ENCODE measurements around the gene DDR1.
A peak's percentile ranks its signal among the peaks of the same experiment; 100 is the strongest.
"Not testable (repeated sequence)": the region's sequence is repeated elsewhere in the genome, so short reads cannot be mapped to it uniquely, and the experiment has no call there.

DDR1 gene

DNA sequence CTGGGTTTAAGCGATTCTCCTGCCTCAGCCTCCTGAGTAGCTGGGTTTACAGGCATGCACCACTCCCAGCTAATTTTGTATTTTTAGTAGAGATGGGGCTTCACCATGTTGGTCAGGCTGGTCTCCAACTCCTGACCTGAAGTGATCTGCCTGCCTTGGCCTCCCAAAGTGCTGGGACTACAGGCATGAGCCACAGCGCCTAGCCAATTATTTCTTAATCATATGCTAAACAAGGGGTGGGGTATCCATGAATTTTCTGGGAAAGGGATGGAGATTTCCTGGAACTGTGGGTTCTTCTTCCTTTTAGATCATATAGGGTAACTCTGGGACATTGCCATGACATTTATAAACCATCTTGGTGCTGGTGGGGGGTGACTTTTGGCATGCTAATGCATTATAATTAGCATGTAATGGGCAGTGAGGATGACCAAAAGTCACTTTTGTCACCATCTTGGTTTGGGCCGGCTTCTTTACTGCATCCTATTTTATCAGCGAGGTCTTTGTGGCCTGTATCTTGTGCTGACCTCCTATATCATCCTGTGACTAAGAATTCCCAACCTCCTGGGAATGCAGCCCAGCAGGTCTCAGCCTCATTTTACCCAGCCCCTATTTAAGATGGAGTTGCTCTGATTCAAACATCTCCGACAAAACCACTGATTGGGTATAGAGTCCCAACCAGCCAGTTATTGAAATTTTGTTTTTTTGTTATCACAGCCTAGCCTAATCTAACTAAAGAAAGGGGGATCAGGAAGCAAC, 29.9 kb upstream of the DDR1 start:
- DNase-seq, result no peak

DNA sequence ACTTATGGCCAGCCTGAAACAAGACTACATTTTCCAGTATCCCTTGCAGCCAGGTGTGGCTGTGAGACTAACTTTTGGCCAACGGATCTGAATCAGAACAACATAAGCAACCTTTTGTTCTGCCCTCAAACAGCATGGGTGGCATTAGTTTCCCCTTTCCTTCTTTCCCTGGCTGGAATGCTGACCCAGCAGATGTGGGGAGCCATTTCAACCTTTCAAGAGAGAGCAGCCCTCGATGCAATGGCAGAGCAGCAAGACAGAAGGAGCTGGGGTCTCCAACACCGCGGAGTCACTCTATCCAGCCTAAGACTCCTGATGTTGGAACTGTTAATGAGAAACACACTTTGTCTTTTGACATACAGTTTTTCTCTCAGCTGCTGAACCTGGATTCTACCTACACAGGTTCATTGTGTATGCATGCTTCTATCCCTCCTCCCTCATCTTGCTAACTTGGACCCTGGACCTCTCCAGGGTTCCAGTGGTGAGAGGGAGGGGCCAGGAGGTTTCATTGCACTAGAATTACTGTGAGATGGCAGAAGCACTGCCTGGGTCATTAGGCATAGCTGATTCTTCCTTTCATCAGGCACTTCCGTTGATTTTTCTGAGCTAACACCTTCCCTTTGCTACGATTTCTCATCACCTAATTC, 28.8 kb upstream of the DDR1 start:
- DNase-seq, result no peak

DNA sequence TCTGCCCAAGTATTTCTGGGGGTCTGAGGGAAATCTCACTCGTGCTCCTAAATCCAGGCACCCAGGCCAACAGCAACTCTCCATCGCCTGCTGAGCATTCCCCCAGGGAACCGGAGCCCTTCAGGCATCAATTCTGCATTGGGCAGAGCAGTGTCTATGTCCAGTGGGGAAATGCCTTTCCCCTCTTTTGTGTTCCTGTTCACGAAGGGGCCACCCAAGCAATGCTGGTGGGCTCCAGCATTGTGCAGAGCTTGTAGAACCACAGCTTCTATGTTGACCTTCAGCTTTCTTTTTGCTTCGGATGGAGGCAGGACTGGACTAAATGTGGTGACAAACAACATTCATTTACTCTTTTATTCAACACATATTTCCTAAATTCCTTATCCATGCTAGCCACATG, 27.2 kb upstream of the DDR1 start:
- no peak for DNase-seq

DNA sequence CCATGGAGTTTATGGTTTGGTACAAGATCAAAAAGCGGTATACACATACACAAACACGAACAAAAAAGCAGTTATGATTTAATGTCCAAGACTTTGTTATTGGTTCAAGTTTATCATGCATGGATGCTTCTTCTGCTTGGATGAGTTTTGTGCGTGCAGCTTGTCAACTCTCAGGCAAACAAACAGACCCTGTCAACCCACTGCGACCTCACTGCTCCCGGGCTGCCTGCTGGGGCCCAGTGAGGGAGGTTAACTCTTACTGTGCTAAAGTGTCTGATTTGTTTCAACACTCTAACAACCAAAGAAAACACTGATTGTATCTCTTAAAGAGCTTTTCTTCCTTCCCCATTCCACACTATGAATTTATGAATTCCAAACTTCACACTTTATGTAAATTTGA, 26.8 kb upstream of the DDR1 start:
- no peak for DNase-seq

DNA sequence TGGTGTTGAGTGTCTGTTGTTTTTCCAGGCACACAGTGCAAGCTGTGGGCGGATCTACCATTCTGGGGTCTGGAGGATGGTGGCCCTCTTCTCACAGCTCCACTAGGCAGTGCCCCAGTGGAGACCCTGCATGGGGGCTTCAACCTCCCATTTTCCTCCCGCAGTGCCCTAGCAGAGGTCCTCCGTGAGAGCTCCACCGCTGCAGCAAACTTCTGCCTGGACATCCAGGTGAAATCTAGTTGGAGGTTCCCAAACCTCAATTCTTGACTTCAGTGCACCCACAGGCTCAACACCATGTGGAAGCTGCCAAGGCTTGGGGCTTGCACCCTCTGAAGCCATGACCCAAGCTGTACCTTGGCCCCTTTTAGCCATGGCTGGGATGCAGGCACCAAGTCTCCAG, 24.6 kb upstream of the DDR1 start:
- not testable (repeated sequence) for DNase-seq

DNA sequence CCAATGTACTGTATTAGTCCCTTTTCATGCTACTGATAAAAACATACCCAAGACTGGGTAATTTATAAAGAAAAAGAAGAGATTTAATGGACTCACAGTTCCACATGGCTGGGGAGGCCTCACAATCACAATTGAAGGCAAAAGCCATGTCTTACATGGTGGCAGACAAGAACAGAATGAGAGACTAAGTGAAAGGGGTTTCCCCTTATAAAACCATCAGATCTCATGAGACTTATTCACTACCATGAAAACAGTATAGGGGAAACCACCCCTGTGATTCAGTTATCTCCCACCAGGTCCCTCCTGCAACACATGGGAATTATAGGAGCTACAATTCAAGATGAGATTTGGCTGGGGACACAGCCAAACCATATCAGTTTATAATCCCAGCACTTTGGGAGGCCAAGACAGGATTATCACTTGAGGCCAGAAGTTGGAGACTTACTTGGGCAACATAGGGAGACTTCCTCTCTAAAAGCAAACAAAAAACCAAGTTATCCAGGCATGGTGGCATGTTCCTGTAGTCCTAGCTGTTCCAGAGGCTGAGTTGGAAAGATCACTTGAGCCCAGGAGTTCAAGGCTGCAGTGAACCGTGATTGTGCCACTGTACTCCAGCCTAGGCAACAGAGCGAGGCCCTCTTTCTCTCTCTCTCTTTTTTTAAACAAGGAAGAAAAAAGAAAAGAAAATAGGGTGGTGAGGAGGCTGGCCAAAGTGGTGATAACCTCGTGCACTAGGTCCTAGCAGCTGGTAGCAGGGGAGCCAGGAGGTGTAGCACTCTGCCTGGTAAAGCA, 22.9 kb upstream of the DDR1 start:
- DNase-seq, result no peak

DNA sequence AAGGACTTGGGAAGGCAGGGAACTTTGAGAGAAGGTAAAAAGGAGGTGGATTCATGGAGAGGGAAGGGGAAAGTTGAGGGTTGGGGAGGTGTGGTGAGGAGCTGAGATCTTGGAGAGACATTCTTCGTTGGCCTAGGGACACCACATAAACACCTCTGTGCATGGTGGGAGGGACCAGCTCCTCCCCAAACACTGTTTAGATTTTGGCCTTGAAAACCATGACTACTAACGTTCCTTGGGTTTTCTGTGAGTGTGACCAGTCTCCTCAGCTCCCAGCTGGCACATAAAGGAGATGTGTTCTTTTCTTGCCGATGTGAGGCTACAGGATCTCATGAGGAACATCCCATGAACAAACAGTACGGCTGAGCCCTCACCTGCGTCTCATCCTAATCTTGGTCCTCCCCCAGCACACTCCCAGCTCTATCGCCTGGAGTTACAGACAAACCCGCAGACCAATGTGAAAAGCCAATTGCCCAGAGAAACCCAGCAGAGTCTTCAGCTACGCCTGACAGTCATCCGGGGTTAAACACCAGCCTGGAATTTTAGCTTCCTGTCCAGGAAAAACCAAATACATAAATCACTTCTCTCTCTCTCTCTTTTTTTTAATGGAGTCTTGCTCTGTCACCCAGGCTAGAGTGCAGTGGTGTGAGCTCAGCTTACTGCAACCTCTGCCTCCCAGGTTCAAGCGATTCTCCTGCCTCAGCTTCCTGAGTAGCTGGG, 22.0 kb upstream of the DDR1 start:
- no peak for DNase-seq

DNA sequence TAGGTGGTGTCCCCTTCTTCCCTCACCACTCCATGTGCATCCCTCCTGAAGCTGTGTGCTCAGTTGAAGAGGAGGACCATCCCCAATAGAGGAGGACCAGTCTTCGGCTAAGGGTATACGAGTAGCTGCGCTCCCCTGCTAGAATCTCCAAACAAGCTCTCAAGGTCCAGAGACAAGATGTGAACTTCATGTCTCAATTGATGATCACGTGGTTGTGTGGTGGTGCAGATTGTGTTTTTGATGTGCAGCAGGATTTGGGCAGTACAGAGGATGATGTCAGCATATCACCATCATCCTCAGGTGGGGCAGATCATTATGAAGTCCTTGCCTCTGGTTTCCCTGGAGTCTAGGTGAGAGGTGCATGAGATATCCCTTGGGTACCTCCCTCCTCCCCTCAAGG, 20.0 kb upstream of the DDR1 start:
- DNase-seq, result no peak

DNA sequence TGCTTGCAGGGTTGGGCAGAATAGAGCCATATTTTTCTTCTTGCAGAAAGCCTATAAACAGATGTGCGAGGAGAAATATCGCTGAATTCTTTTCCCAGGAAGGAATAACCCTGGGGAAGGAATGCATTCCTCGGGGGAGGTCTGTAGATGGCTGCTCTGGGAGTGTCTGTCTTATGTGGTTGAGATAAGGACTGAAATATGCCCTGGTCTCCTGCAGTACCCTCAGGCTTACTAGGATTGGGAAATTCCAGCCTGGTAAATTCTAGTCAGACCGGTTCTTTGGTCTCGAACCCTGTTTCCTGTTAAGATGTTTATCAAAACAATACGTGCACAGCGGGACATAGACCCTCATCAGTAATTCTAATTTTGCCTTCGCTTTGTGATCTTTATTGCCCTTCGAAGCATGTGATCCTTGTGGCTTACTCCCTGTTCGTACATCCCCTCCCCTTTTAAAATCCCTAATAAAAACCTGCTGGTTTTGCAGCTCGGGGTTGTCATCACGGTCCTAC, 15.0 kb upstream of the DDR1 start:
- not testable (repeated sequence) for DNase-seq

DNA sequence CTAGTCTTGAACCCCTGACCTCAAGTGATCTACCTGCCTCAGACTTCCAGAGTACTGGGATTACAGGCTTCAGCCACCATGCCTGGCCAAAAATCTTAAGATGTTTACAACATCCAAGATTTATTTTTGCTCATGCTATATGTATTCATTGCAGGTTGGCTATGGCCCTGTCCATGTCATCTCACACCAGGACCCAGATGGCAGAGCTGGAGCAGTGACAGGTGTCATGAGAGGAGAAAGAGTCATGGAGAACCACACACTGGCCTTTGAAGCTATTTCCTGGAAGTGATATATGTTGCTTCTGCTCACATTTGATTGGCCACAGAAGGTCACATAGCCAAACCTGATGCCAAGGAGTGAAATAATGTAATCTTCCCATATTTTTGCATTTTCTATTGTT, 13.8 kb upstream of the DDR1 start:
- no peak for DNase-seq

DNA sequence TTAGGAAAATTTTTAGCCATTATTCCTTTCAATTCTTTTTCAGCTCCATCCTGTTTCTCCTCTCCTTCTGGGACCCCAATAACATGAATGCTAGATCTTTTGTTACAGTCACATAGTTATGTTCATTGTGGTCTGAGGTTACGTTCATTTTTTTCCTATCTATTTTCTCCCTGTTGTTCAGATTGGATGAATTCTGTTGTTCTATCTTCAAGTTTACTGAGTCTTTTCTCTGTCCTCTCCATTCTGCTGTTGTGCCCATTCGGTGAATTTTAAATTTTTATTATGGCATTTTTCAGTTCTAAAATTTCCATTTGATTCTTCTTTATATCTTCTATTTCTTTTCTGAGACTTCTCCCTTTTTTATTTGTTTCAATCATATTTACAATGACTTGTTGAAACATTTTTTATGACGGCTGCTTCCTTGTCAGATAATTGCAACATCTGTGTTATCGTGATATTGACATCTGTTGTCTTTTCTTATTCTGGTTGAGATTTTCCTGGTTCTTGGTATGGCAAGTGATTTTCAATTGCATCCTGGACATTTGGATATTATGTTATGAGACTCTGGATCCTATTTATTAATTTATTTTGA, 12.6 kb upstream of the DDR1 start:
- no peak for DNase-seq

DNA sequence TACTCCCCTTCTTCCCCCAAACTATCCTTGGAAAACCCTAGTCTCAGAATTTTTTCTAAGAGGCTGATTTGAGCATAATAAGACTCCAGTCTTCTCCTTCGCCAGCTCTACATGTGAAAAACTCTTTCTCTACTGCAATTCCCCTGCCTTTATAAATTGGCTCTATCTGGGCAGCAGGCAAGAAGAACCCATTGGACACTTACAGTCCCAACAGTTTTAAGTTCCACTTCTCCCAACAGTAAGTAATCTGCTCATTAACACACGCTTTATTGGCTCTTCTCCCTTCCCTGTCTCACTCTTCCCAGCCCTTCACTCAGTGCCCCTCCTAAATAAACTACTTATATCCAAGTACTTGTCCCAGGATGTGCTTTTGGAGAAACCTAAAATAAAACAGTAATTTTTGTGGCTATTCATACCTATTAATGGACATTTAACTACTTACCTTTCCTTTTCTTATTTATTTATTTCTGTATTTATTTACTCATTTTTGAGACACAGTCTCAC, 11.1 kb upstream of the DDR1 start:
- no peak for DNase-seq

DNA sequence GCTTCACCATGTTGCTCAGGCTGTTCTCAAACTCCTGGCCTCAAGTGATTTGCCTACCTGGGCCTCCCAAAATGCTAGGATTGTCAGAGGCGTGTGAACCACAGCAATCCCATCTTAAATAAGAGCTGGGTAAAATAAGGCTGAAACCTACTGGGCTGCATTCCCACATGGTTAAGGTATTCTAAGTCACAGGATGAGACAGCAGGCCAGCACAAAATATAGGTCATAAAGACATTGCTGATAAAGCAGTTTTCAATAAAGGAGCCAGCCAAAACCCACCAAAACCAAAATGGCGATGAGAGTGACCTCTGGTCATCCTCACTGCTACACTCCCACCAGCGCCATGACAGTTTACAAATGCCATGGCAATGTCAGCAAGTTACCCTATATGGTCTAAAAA, 10.5 kb upstream of the DDR1 start:
- DNase-seq, result not testable (repeated sequence)

DNA sequence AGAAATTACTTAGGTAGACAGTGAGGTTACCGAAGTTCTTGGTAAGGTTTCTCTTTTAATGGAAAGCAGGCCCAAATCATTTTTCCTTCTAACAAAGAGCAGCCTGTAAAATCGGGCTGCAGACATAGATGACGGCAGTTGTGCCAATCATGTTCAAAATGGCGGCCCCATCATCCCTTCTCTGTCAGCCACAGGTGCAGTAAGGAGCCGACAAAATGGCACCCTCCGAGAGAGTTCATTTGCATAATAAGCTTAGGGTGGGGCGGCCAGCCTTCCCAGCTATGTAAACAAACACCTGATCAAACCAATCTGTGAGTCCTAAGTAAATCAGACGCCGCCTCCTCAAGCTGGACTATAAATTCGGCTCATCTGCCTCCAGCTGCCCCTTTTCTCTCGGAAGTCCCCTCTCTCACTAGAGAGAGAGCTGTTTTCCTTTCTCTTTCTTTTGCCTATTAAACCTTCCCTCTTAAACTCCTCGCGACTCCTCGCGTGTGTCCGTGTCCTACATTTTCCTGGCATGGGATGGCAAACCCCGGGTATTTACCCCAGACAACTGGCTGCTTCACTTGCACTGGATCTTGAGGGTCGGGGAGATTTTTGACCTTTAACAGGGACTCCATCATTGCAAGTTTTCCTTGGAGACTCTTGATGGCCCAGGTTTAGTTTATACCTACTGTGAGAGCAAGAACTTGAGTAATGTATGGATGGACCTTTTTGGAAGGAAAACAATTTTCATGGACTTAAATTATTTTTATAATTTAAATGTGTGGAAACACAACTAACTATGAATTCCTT, 8.9 kb upstream of the DDR1 start:
- no peak for DNase-seq

DNA sequence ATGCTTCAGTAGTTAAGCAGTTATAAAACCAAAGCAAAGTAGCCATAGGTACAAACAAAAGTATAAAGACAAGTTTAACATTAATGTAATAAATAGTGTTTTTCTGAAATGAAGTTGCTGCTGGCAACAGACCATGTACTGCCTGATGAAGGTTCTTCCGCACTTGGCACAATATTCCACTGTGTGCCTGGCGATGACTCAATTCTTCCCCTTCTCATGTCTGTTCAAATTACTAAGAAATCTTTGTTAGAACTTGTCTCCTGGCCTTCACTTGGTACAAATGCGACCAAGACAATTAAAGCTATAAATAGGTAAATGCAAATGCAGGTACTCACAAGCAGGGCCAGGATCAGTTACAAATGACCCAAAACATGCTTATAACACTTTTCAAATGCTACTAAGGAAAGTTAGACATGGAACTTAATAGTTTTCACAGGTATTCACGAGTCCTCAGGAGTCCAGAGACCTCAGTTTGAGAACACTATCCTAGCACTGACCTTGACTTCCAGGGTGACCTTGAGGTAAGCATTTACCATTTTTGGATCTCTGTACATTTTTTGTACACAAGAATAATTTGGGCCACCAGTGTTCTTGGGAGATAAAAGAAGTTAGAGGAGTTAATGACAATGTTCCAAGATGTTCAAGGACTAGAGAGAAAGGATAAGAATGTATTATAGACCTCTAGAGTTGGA, 8.1 kb upstream of the DDR1 start:
- no peak for DNase-seq

DNA sequence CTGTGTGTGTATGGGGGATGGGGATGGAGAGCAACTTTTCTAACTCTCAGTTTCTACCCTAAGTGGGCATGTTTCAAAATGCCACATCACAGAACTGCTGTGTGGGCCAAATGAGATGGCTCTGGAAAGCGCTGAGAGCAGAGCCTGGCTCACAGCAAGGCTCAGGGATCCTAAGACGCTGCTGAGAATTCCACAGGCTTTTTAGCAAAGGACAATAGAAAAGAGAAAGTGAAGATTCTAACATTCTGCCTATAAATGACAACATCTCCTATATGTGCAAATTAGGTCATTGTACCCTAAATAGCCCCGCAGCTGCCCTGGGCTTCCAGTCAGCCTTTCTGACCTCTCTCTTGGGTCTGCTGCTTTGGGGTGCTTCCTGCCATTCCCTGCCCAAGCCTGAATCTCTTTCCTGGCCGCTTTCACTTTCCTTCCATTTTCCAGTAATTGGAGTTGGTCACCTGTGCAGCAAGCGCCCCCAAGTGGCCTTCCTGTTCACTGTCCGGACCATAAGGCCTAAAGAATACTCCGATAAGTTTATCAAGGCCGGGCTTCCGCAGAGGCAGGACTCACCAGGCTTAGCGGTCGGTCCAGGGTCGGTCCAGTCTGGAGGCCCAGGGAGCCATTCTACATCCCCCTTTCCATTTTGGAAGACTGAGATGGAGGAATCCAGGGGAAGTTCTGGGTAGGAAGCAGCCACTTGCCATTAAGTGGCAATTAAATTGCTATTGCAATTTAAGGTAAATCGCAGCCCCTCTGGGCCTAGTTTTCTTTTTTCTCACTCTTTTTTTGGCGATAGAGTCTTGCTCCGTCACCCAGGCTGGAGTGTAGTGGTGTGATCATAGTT, 6.7 kb upstream of the DDR1 start:
- peak; percentile 90 for DNase-seq

DNA sequence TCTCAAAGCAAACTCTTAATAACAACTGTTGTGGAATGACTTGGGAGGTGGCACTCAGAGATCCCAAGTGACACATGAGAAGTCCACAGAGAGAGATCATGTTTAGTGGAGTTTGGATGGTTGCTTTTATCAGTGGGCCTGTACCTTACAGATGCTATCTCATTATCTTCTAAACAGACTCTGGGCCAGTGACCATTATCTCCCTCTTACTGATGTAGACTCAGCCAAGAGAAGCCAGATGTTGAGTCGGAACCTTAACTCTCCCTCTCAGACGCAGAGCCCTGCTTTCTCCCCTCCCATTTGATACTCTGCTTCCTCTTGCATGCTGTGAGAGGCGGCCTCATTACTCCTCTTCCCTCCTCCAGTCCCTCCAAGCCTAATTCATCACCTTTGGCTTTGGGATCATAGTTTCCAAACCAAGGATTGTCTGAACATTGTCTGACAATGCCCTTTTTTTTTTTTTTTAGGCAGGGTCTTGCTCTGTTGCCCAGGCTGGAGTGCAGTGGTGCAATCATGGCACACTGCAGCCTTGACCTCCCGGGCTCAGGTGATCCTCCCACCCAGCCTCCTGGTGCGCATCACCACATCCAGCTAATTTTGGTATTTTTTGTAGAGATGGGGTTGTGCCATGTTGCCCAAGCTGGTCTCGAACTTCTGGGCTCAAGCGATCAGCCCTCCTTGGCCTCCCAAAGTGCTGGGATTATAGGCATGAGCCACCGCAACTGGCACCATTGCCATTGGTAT, 4.5 kb upstream of the DDR1 start:
- DNase-seq, result peak; percentile 55

DNA sequence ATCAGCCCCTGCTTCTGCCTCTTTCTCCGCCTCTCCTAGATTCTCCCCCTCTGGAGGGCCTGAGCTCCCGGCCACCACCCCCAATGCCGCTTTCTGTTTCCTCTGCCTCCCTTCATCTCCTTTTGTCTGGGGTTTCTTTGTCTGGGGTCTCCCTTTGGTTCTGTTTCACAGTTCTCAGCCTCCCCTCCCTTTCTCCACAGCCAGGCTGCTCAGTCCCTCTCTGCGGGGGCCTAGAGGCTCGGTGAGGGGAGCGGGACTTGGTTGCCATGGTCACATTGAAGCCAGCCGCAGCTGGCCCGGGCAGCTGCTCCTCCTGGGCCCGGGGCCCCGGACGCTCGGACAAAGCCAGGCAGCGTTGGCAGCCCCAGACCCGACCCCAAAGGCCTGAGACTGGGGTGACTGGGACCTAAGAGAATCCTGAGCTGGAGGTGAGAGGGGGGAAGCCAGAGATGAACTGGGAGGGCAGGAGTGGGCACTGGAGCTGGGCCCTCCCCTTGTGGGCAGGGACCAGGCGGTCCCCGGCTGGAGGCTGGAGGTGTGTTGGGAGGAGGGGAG, 3.5 kb upstream of the DDR1 start:
- DNase-seq, result no peak
